Lower lobe of right lung (tissue), 2 donors: ENCODE results near the gene HOXB6. TPM values are rescaled to one million over a fixed set of nuclear protein-coding genes. Genes with fewer than 3 reads are reported as not detected.

Experiments
- ATAC-seq, 2 donors: fragments of 200-7000 bp; cut with Tn5 transposase; one replicate each; pipeline ENCODE4 v1.9.1; 2020 to 2022; ENCODE audit warnings: mild to moderate bottlenecking in 2 of 2, moderate library complexity in 2 of 2
- DNase-seq: peaks from one replicate; pipeline ENCODE4 v3.0.0-alpha.2; 2020
- H3K27ac ChIP-seq: fragments of 200-600 bp; one replicate; pipeline ENCODE4 v1.8.0; 2022
- H3K27me3 ChIP-seq: fragments of 200-600 bp; one replicate; pipeline ENCODE4 v1.8.0; 2022; ENCODE audit warnings: low read depth
- H3K36me3 ChIP-seq: fragments of 200-600 bp; one replicate; pipeline ENCODE4 v1.8.0; 2022; ENCODE audit warnings: mild to moderate bottlenecking
- H3K4me1 ChIP-seq: fragments of 200-600 bp; one replicate; pipeline ENCODE4 v1.8.0; 2022
- H3K4me3 ChIP-seq: fragments of 200-600 bp; one replicate; pipeline ENCODE4 v1.8.0; 2022; ENCODE audit warnings: mild to moderate bottlenecking
- H3K9me3 ChIP-seq: fragments of 200-600 bp; one replicate; pipeline ENCODE4 v1.8.0; 2022
- CTCF ChIP-seq: fragments of 200-600 bp; IDR thresholded peaks from one replicate; pipeline ENCODE4 v1.8.0; 2022; ENCODE audit warnings: antibody characterized with exemption, mild to moderate bottlenecking
- intact Hi-C: fragments of 100-400 bp; cut with DNase I; formaldehyde crosslinking; loops from one replicate; pipeline ENCODE4 v1.11.0; 2022
- total RNA-seq: library from RNA; stranded (reverse); fragmentation: NEBNext Ultra II Directional; extraction: Animal tissue kit (Norgen Biotek cat#: 25700); gene quantifications from one replicate; pipeline ENCODE4 v1.2.1, GENCODE V29; 2021
- donor health status: DM: no; HTN: yes; CAD: no; lungs with severe emphysema.

The HOXB6 gene
- total RNA-seq, 1 donor from 2014 or later: 4.4 TPM

GRCh38 chr17:48587276-48588073 lies 17.3 kb downstream of the HOXB6 start:
- intact Hi-C loops: no loop called here
- Histone ChIP-seq H3K4me1 (peaks cover 38% of the 10 kb centered on the region), H3K4me3 (peak overlapping the region; percentile 63), H3K9me3 (no peaks in the 10 kb centered on the region), H3K36me3 (no peaks in the 10 kb centered on the region), H3K27ac (peak overlapping the region; percentile 81), H3K27me3 (peaks cover 79% of the 10 kb centered on the region)
- DNase-seq (no peak), ATAC-seq (no peak)
- TF ChIP-seq CTCF: no peak

GRCh38 chr17:48586355-48587258 lies 18.2 kb downstream of the HOXB6 start:
- no peak for ATAC-seq

GRCh38 chr17:48584223-48584741 lies 20.5 kb downstream of the HOXB6 start:
- H3K9me3 ChIP-seq: no peaks in the 10 kb centered on the region
- no peaks in the 10 kb centered on the region for H3K36me3 ChIP-seq
- no peak for ATAC-seq
- no peak for TF ChIP-seq CTCF
- peaks cover 88% of the 10 kb centered on the region for H3K27me3 ChIP-seq
- intact Hi-C loops: no loop called here
- H3K27ac ChIP-seq: no peak overlapping the region
- H3K4me3 ChIP-seq: peak overlapping the region; percentile 63
- no peak for DNase-seq
- peaks cover 43% of the 10 kb centered on the region for H3K4me1 ChIP-seq

More at GRCh38 chr17:48586355-48587258, 18.2 kb downstream of the HOXB6 start:
- no peak for TF ChIP-seq CTCF
- intact Hi-C loops: no loop called here
- peak overlapping the region; percentile 63 for H3K4me3 ChIP-seq
- H3K27ac ChIP-seq: peak overlapping the region; percentile 81
- no peaks in the 10 kb centered on the region for H3K36me3 ChIP-seq
- H3K4me1 ChIP-seq: peaks cover 40% of the 10 kb centered on the region
- no peak for DNase-seq
- H3K9me3 ChIP-seq: no peaks in the 10 kb centered on the region
- peaks cover 79% of the 10 kb centered on the region for H3K27me3 ChIP-seq

- peaks cover 48% of the 10 kb centered on the region for H3K4me1 ChIP-seq
- ATAC-seq (no peak), DNase-seq (no peak)
- TF ChIP-seq CTCF: no peak
- H3K4me3 ChIP-seq: no peak overlapping the region
- intact Hi-C loops: no loop called here
- no peaks in the 10 kb centered on the region for H3K36me3 ChIP-seq
- no peak overlapping the region for H3K27ac ChIP-seq
- H3K9me3 ChIP-seq: no peaks in the 10 kb centered on the region
- peaks cover 90% of the 10 kb centered on the region for H3K27me3 ChIP-seq
These were observed 21.0 kb downstream of the HOXB6 start for GRCh38 chr17:48583708-48584222.

GRCh38 chr17:48582750-48583069 lies 22.1 kb downstream of the HOXB6 start:
- Histone ChIP-seq H3K27me3 (peaks cover 88% of the 10 kb centered on the region), H3K9me3 (no peaks in the 10 kb centered on the region), H3K27ac (peak overlapping the region; percentile 92), H3K4me1 (peaks cover 49% of the 10 kb centered on the region), H3K36me3 (no peaks in the 10 kb centered on the region), H3K4me3 (peak overlapping the region; percentile 62)
- DNase-seq: no peak
- no peak for TF ChIP-seq CTCF
- no peak for ATAC-seq
- intact Hi-C loops: no loop called here
